ENCODE measurements around the gene PTH2. TPM values are rescaled to one million over a fixed set of nuclear protein-coding genes. Genes with fewer than 3 reads are reported as not detected.

The PTH2 gene
- polyA plus RNA-seq, 1 donor from 2014 or later = not detected

DNA sequence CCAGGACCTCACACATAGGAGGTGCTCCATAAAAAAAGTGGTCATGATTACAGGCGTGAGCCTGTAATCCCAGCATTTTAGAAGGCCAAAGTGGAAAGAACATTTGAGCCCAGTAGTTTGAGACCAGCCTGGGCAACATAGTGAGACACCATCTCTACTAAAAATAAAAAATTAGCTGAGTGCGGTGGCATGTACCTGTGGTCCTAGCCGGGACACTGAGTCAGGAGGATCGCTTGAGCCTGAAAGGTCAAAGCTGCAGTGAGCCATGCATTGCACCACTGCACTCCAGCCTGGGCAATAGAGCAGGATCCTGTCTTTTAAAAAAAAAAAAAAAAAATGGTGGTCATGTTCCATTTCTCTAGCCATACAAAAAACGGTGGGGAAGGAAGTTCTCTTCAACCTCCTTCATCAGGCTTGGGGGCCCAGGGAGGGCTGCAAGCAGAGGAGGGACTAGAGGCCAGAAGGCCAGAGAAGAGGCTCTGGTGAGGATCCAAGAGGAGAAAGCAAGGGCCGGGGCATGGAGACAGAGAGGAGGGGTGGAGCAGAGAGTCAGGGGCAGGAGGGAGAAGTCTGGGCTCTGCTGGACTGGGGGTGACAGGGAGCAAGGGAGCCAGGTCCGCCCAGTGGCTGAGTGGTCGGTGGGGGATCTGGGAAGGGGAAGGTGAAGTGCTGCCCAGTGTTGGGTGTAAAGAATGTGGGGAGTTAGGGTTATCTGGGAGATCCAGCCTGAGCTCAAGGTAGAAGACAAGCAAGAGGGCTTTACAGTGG is 26.3 kb downstream of the PTH2 start:
- Histone ChIP-seq H3K4me2 (ENCODE audit: low read length) (no peak overlapping the region), H4K20me1 (ENCODE audit: insufficient read depth) (no peaks in the 10 kb centered on the region), H3K9me3 (ENCODE audit: low read length) (no peaks in the 10 kb centered on the region), H3K27me3 (ENCODE audit: insufficient read depth, low read depth, low read length) (no peaks in the 10 kb centered on the region), H3K36me3 (ENCODE audit: insufficient read depth, low read length) (no peaks in the 10 kb centered on the region), H2AFZ (ENCODE audit: low read depth, low read length) (no peak overlapping the region), H3K9me2 (ENCODE audit: insufficient read depth, low read length) (no peaks in the 10 kb centered on the region), H3F3A (ENCODE audit: insufficient read depth, low read length, poor library complexity, severe bottlenecking) (no peaks in the 10 kb centered on the region), H3K79me2 (replicated peaks; ENCODE audit: insufficient read depth, low read length) (no peaks in the 10 kb centered on the region), H3K9ac (ENCODE audit: low read length) (no peak overlapping the region), H3K4me3 (ENCODE audit: low read length) (no peak overlapping the region), H3K27ac (ENCODE audit: low read length) (no peak overlapping the region)
- TF ChIP-seq, protein P1, sequence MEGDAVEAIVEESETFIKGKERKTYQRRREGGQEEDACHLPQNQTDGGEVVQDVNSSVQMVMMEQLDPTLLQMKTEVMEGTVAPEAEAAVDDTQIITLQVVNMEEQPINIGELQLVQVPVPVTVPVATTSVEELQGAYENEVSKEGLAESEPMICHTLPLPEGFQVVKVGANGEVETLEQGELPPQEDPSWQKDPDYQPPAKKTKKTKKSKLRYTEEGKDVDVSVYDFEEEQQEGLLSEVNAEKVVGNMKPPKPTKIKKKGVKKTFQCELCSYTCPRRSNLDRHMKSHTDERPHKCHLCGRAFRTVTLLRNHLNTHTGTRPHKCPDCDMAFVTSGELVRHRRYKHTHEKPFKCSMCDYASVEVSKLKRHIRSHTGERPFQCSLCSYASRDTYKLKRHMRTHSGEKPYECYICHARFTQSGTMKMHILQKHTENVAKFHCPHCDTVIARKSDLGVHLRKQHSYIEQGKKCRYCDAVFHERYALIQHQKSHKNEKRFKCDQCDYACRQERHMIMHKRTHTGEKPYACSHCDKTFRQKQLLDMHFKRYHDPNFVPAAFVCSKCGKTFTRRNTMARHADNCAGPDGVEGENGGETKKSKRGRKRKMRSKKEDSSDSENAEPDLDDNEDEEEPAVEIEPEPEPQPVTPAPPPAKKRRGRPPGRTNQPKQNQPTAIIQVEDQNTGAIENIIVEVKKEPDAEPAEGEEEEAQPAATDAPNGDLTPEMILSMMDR (IDR thresholded peaks at IDR 0.05; ENCODE audit: poor library complexity, severe bottlenecking) = no peak
- TF ChIP-seq, protein P2, sequence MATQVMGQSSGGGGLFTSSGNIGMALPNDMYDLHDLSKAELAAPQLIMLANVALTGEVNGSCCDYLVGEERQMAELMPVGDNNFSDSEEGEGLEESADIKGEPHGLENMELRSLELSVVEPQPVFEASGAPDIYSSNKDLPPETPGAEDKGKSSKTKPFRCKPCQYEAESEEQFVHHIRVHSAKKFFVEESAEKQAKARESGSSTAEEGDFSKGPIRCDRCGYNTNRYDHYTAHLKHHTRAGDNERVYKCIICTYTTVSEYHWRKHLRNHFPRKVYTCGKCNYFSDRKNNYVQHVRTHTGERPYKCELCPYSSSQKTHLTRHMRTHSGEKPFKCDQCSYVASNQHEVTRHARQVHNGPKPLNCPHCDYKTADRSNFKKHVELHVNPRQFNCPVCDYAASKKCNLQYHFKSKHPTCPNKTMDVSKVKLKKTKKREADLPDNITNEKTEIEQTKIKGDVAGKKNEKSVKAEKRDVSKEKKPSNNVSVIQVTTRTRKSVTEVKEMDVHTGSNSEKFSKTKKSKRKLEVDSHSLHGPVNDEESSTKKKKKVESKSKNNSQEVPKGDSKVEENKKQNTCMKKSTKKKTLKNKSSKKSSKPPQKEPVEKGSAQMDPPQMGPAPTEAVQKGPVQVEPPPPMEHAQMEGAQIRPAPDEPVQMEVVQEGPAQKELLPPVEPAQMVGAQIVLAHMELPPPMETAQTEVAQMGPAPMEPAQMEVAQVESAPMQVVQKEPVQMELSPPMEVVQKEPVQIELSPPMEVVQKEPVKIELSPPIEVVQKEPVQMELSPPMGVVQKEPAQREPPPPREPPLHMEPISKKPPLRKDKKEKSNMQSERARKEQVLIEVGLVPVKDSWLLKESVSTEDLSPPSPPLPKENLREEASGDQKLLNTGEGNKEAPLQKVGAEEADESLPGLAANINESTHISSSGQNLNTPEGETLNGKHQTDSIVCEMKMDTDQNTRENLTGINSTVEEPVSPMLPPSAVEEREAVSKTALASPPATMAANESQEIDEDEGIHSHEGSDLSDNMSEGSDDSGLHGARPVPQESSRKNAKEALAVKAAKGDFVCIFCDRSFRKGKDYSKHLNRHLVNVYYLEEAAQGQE (IDR thresholded peaks at IDR 0.05; ENCODE audit: borderline replicate concordance) = no peak
- TF ChIP-seq RAD21 (conservative IDR thresholded peaks at IDR 0.05) = no peak
- TF ChIP-seq SMC3 (conservative IDR thresholded peaks at IDR 0.05; ENCODE audit: poor library complexity) = no peak
- TF ChIP-seq EP300 (conservative IDR thresholded peaks at IDR 0.05; ENCODE audit: poor library complexity, severe bottlenecking) = no peak
- no peak for TF ChIP-seq MXI1 (conservative IDR thresholded peaks at IDR 0.05; ENCODE audit: poor library complexity, severe bottlenecking)
- TF ChIP-seq TAF1 (IDR thresholded peaks at IDR 0.05; ENCODE audit: low read depth) = no peak
- no peak for TF ChIP-seq POLR2AphosphoS5 (IDR thresholded peaks at IDR 0.05)
- no peak for TF ChIP-seq EZH2 (IDR thresholded peaks at IDR 0.05; ENCODE audit: borderline replicate concordance, insufficient read depth, low read length, poor library complexity, severe bottlenecking)

DNA sequence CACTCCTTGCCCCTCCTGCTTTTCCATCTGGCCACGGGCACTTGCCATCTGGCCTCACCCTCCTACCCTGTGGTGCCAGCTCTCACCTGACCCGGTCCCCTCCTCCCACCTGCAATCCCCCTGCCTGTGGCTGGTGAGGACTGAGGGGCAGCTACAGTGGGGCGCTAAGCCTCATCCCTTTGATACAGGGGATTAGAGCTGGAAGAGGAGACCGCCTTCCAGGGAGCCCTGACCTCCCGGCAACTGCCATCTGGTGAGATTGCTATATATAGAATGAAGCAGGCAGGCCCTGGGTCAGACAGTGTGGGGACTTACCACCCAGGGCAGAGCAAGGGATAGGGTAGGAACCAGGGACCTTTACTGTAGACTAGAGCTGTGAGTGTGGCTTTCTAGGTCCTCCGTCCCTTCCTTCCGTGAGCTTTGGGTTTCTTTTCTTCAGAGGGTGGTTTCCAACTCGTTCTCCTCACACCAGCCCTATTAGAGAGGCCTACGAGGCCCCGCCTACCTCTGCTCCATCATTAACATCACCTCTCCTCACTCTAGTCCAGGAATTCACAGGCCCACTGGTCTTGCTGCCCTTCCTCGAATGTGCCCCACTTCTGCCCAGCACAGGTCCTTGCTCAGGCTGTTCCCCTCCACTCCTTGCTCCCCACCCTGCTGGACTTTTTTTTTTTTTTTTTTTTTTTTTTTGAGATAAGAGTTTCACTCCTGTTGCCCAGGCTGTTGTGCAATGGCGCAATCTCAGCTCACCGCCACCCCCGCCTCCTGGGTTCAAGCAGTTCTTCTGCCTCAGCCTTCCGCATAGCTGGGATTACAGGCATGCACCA is 27.4 kb downstream of the PTH2 start:
- no peak overlapping the region for H2AFZ ChIP-seq (ENCODE audit: low read depth, low read length)
- no peak overlapping the region for H3K4me2 ChIP-seq (ENCODE audit: low read length)
- H3K79me2 ChIP-seq (replicated peaks; ENCODE audit: insufficient read depth, low read length) = no peaks in the 10 kb centered on the region
- H3K27ac ChIP-seq (ENCODE audit: low read length) = no peak overlapping the region
- no peaks in the 10 kb centered on the region for H3K9me2 ChIP-seq (ENCODE audit: insufficient read depth, low read length)
- H3K9ac ChIP-seq (ENCODE audit: low read length) = no peak overlapping the region
- no peaks in the 10 kb centered on the region for H3K27me3 ChIP-seq (ENCODE audit: insufficient read depth, low read depth, low read length)
- no peaks in the 10 kb centered on the region for H3K9me3 ChIP-seq (ENCODE audit: low read length)
- no peak overlapping the region for H3K4me3 ChIP-seq (ENCODE audit: low read length)
- no peaks in the 10 kb centered on the region for H3K36me3 ChIP-seq (ENCODE audit: insufficient read depth, low read length)
- TF ChIP-seq TAF1 (IDR thresholded peaks at IDR 0.05; ENCODE audit: low read depth) (no peak), EP300 (conservative IDR thresholded peaks at IDR 0.05; ENCODE audit: poor library complexity, severe bottlenecking) (no peak), SMC3 (conservative IDR thresholded peaks at IDR 0.05; ENCODE audit: poor library complexity) (no peak)
- no peaks in the 10 kb centered on the region for H4K20me1 ChIP-seq (ENCODE audit: insufficient read depth)
- H3F3A ChIP-seq (ENCODE audit: insufficient read depth, low read length, poor library complexity, severe bottlenecking) = no peaks in the 10 kb centered on the region

Measured in neural cell (in vitro differentiated cells).